HG02973 (cell line): ENCODE measurements around the gene ALK.

Source experiments
- ATAC-seq: cut with Tn5 transposase; IDR thresholded peaks from one replicate; pipeline ENCODE4 v1.9.1; 2021; ENCODE audit warnings: moderate library complexity; ENCODE audit not compliant: unreplicated experiment

Gene ALK

GRCh38 chr2:29723255-29724001, 198.0 kb downstream of the ALK start:
- ATAC-seq = peak; percentile 89

- ATAC-seq = no peak
Observed at GRCh38 chr2:29719639-29720038, 201.7 kb downstream of the ALK start.

GRCh38 chr2:29718076-29718686, 203.2 kb downstream of the ALK start:
- no peak for ATAC-seq

- ATAC-seq = no peak
Observed at GRCh38 chr2:29715655-29716054, 205.7 kb downstream of the ALK start.

GRCh38 chr2:29714333-29714732, 207.1 kb downstream of the ALK start:
- no peak for ATAC-seq

GRCh38 chr2:29706171-29706720, 215.1 kb downstream of the ALK start:
- no peak for ATAC-seq

GRCh38 chr2:29705616-29706015, 215.8 kb downstream of the ALK start:
- no peak for ATAC-seq

- ATAC-seq = no peak
Observed at GRCh38 chr2:29703336-29703735, 218.1 kb downstream of the ALK start.

GRCh38 chr2:29702276-29702675, 219.1 kb downstream of the ALK start:
- no peak for ATAC-seq

- no peak for ATAC-seq
Observed at GRCh38 chr2:29700560-29700959, 220.8 kb downstream of the ALK start.

- ATAC-seq = no peak
Observed at GRCh38 chr2:29699045-29699444, 222.3 kb downstream of the ALK start.

GRCh38 chr2:29698216-29698615, 223.2 kb downstream of the ALK start:
- no peak for ATAC-seq

- no peak for ATAC-seq
Observed at GRCh38 chr2:29697715-29698114, 223.7 kb downstream of the ALK start.

GRCh38 chr2:29697181-29697580, 224.2 kb downstream of the ALK start:
- ATAC-seq = no peak

GRCh38 chr2:29694741-29695140, 226.6 kb downstream of the ALK start:
- no peak for ATAC-seq

GRCh38 chr2:29691391-29691950, 229.9 kb downstream of the ALK start:
- ATAC-seq = no peak

GRCh38 chr2:29689666-29690065, 231.7 kb downstream of the ALK start:
- ATAC-seq = no peak

- ATAC-seq = no peak
Observed at GRCh38 chr2:29688429-29688828, 233.0 kb downstream of the ALK start.

GRCh38 chr2:29687121-29687520, 234.3 kb downstream of the ALK start:
- no peak for ATAC-seq

- no peak for ATAC-seq
Observed at GRCh38 chr2:29676886-29677453, 244.4 kb downstream of the ALK start.

GRCh38 chr2:29664578-29664977, 256.8 kb downstream of the ALK start:
- no peak for ATAC-seq

GRCh38 chr2:29663268-29663667, 258.1 kb downstream of the ALK start:
- no peak for ATAC-seq
